ENCODE measurements around the gene SH3BP4. TPM values are rescaled to one million over a fixed set of nuclear protein-coding genes. Genes with fewer than 3 reads are reported as not detected.

The SH3BP4 gene
- total and polyA plus RNA-seq, 2 of the 13 experiments (the other 11 are each of a cell fraction or from before 2014, with no cell fraction given): 34.6 to 99.1 TPM

- TF ChIP-seq NFATC3 (CRISPR knock-in tag; IDR thresholded peaks at IDR 0.05) (no peak), CREB1 (IDR thresholded peaks at IDR 0.05) (no peak), CREB1 (CRISPR knock-in tag; IDR thresholded peaks at IDR 0.05) (no peak), TEF (CRISPR knock-in tag; IDR thresholded peaks at IDR 0.05) (no peak), TBP (CRISPR knock-in tag; IDR thresholded peaks at IDR 0.05) (no peak), HDAC1 (CRISPR knock-in tag; IDR thresholded peaks at IDR 0.05) (peak; percentile 78), ZNF337 (CRISPR knock-in tag; IDR thresholded peaks at IDR 0.05; ENCODE audit: borderline replicate concordance, low read depth) (no peak; the same call in 1 of the 2 replicates), ZNF264 (CRISPR knock-in tag; IDR thresholded peaks at IDR 0.05) (0 out of 2 replicates have a peak, but pooled peaks have one; percentile 15), MTERF4 (CRISPR knock-in tag; IDR thresholded peaks at IDR 0.05) (no peak), ZNF737 (CRISPR knock-in tag; IDR thresholded peaks at IDR 0.05; ENCODE audit: borderline replicate concordance) (no peak), ISX (CRISPR knock-in tag; conservative IDR thresholded peaks at IDR 0.05) (no peak; the same call in 1 of the 2 replicates), DR1 (CRISPR knock-in tag; IDR thresholded peaks at IDR 0.05) (no peak; the same call in 1 of the 2 replicates), ZNF670 (CRISPR knock-in tag; IDR thresholded peaks at IDR 0.05; ENCODE audit: borderline replicate concordance) (no peak), EED (CRISPR knock-in tag; IDR thresholded peaks at IDR 0.05) (no peak), ATF7-NPFF (CRISPR knock-in tag; IDR thresholded peaks at IDR 0.05; ENCODE audit: low read depth) (no peak), ZNF343 (CRISPR knock-in tag; IDR thresholded peaks at IDR 0.05) (peak; percentile 92), ZNF567 (CRISPR knock-in tag; IDR thresholded peaks at IDR 0.05; ENCODE audit: borderline replicate concordance) (0 out of 2 replicates have a peak, but pooled peaks have one; percentile 19), ZNF513 (CRISPR knock-in tag; conservative IDR thresholded peaks at IDR 0.05) (no peak), ZNF124 (CRISPR knock-in tag; IDR thresholded peaks at IDR 0.05) (no peak; the same call in 1 of the 2 replicates)
- TF ChIP-seq, protein P1, sequence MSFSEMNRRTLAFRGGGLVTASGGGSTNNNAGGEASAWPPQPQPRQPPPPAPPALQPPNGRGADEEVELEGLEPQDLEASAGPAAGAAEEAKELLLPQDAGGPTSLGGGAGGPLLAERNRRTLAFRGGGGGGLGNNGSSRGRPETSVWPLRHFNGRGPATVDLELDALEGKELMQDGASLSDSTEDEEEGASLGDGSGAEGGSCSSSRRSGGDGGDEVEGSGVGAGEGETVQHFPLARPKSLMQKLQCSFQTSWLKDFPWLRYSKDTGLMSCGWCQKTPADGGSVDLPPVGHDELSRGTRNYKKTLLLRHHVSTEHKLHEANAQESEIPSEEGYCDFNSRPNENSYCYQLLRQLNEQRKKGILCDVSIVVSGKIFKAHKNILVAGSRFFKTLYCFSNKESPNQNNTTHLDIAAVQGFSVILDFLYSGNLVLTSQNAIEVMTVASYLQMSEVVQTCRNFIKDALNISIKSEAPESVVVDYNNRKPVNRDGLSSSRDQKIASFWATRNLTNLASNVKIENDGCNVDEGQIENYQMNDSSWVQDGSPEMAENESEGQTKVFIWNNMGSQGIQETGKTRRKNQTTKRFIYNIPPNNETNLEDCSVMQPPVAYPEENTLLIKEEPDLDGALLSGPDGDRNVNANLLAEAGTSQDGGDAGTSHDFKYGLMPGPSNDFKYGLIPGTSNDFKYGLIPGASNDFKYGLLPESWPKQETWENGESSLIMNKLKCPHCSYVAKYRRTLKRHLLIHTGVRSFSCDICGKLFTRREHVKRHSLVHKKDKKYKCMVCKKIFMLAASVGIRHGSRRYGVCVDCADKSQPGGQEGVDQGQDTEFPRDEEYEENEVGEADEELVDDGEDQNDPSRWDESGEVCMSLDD (CRISPR knock-in tag; IDR thresholded peaks at IDR 0.05; ENCODE audit: borderline replicate concordance): peak; percentile 73; the same call in 1 of the 2 replicates
- TF ChIP-seq, protein P2, sequence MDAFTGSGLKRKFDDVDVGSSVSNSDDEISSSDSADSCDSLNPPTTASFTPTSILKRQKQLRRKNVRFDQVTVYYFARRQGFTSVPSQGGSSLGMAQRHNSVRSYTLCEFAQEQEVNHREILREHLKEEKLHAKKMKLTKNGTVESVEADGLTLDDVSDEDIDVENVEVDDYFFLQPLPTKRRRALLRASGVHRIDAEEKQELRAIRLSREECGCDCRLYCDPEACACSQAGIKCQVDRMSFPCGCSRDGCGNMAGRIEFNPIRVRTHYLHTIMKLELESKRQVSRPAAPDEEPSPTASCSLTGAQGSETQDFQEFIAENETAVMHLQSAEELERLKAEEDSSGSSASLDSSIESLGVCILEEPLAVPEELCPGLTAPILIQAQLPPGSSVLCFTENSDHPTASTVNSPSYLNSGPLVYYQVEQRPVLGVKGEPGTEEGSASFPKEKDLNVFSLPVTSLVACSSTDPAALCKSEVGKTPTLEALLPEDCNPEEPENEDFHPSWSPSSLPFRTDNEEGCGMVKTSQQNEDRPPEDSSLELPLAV (CRISPR knock-in tag; conservative IDR thresholded peaks at IDR 0.05; ENCODE audit: low read depth): no peak
- TF ChIP-seq, protein P3, sequence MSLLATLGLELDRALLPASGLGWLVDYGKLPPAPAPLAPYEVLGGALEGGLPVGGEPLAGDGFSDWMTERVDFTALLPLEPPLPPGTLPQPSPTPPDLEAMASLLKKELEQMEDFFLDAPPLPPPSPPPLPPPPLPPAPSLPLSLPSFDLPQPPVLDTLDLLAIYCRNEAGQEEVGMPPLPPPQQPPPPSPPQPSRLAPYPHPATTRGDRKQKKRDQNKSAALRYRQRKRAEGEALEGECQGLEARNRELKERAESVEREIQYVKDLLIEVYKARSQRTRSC (CRISPR knock-in tag; IDR thresholded peaks at IDR 0.05; ENCODE audit: low read depth): no peak
These were observed 25.4 kb downstream of the SH3BP4 start (continued) for GRCh38 chr2:234977228-234977679.

Measured in HepG2 (cell line).